ENCODE results near the gene CNGB1. TPM values are rescaled to one million over a fixed set of nuclear protein-coding genes. Genes with fewer than 3 reads are reported as not detected.

Gene CNGB1
- polyA plus RNA-seq, 2 of the 4 experiments (the other 2 are of a cell fraction): 0.23 to 0.39 TPM

DNA sequence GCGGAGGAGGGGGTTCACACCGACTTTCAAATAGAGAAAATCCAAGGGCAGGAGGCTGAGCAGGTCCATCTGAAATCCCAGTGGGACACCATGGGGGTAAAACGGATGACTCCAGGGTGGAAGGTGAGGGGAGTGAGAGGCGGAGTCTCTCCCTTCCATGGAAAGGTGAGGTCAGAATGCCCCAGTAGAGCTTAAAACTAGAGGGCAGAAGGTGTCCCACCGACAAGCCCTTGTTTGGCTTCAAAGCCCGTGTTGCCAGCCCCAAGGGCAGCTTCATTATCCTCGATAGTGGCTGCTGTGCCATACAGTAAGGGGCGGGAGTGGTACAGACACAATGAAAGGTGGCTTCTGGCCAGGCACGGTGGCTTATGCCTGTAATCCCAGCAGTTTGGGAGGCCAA lies 55.7 kb downstream of the CNGB1 start:
- 75% methylated on average over 9 of the region's 9 CpGs for WGBS (ENCODE audit: missing lambda C conversion rate)
- peaks cover 3% of the 10 kb centered on the region; the same call in 1 of the 3 replicates for H3K4me1 ChIP-seq
- FAIRE-seq: no peak
- ATAC-seq: no peak; a peak in 1 of 6 replicates
- DNase-seq (ENCODE audit: low read depth in 1 of 2, low spot score in 1 of 2): no peak
- CTCF ChIA-PET: interaction anchor here (1.2 to 2.4 kb wide), 5 partner anchors 10 to 38 kb away, joined by 3 to 23 read pairs (median 3); no protein-coding TSS in a partner anchor
- H3K9me3 ChIP-seq: no peaks in the 10 kb centered on the region
- no peak overlapping the region for H3K4me2 ChIP-seq
- POLR2A ChIA-PET: no interaction called here
- H3K27ac ChIP-seq: 0 out of 6 replicates have a peak overlapping the region, but pooled peaks of 1 of the 2 experiments have one; percentile 10
- no peak overlapping the region for H3K4me3 ChIP-seq
- TF ChIP-seq ZSCAN20 (CRISPR knock-in tag; IDR thresholded peaks at IDR 0.05) (no peak), EHF (CRISPR knock-in tag; IDR thresholded peaks at IDR 0.05) (no peak), HOXA7 (CRISPR knock-in tag; IDR thresholded peaks at IDR 0.05) (no peak), ZC3H11A (IDR thresholded peaks at IDR 0.05) (no peak), ELK1 (IDR thresholded peaks at IDR 0.05; ENCODE audit: low read depth, low read length) (no peak), CEBPB (IDR thresholded peaks at IDR 0.05) (no peak), HEYL (CRISPR knock-in tag; IDR thresholded peaks at IDR 0.05) (no peak), NFE2L2 (conservative IDR thresholded peaks at IDR 0.05; ENCODE audit: low read length) (no peak), ZFP36 (IDR thresholded peaks at IDR 0.05; ENCODE audit: borderline replicate concordance, partially characterized antibody) (no peak), BHLHE40 (IDR thresholded peaks at IDR 0.05; ENCODE audit: low read depth, low read length) (no peak), HOXB13 (CRISPR knock-in tag; IDR thresholded peaks at IDR 0.05; ENCODE audit: low read depth) (no peak), GATA3 (IDR thresholded peaks at IDR 0.05; ENCODE audit: borderline replicate concordance) (no peak), FOSL2 (IDR thresholded peaks at IDR 0.05) (no peak), FOSL2 (CRISPR knock-in tag; IDR thresholded peaks at IDR 0.05) (no peak), SREBF2 (IDR thresholded peaks at IDR 0.05) (no peak), FOXS1 (CRISPR knock-in tag; IDR thresholded peaks at IDR 0.05) (no peak), MAX (IDR thresholded peaks at IDR 0.05) (no peak), RARB (CRISPR knock-in tag; IDR thresholded peaks at IDR 0.05) (no peak)
- TF ChIP-seq, protein P1, sequence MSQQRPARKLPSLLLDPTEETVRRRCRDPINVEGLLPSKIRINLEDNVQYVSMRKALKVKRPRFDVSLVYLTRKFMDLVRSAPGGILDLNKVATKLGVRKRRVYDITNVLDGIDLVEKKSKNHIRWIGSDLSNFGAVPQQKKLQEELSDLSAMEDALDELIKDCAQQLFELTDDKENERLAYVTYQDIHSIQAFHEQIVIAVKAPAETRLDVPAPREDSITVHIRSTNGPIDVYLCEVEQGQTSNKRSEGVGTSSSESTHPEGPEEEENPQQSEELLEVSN (IDR thresholded peaks at IDR 0.05; ENCODE audit: borderline replicate concordance, low read depth): no peak
- TF ChIP-seq, protein P2, sequence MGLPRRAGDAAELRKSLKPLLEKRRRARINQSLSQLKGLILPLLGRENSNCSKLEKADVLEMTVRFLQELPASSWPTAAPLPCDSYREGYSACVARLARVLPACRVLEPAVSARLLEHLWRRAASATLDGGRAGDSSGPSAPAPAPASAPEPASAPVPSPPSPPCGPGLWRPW (IDR thresholded peaks at IDR 0.05): no peak

DNA sequence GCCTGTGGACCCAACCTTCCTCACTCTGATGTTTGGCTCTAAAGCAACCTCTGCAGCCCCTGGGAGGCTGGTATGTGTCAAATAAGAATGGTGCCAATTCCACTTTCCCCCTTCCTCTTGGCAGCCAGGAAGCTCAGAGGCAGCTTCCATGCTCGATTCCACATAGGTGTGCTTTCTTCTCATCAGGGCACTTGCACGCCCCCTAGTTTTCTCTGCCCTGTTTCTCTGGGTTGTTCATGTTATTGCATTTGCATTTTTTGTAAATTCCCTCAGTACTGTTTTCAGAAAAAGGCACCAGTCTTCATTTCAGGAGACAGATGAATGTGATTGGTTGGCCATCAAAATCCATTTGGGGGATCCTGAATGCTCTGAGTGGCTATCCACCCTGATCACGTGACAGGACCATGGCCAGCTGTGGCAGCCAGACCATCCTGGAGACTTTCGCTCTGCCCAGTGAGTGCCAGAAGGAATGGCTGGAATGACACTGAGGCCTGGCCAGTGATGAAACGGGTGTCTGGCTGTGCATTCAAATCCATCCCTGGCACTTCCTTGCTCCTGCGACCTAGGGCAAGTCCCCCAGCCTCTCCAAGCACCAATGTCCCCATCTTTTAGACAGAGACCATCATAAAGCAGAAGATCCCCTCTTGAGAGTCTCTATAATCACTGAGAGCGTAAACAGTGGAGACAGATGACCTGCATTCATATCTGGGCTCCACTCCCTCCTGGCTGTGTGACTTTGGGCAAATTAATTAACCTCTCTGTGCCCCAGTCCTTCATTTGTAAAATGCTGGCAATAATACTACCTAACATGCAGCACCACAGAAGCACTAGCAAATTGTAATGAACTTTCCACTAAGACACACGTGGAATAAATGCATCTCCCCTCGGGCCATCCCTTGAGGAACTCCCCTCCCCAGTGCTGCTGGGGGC lies 56.4 kb downstream of the CNGB1 start:
- peaks cover 3% of the 10 kb centered on the region; the same call in 1 of the 3 replicates for H3K4me1 ChIP-seq
- no peak overlapping the region for H3K4me2 ChIP-seq
- ChIA-PET POLR2A (no interaction called here), CTCF (interaction anchor here (0.7 to 2.4 kb wide), 7 partner anchors 9 to 39 kb away, joined by 3 to 23 read pairs (median 4); no protein-coding TSS in a partner anchor)
- H3K27ac ChIP-seq: no peak overlapping the region
- H3K9me3 ChIP-seq: no peaks in the 10 kb centered on the region
- H3K4me3 ChIP-seq: no peak overlapping the region
- DNase-seq (ENCODE audit: low read depth in 1 of 2, low spot score in 1 of 2) (no peak), FAIRE-seq (no peak), ATAC-seq (no peak)
- TF ChIP-seq RCOR1 (IDR thresholded peaks at IDR 0.05; ENCODE audit: low read depth, low read length) (no peak), ZFP36 (IDR thresholded peaks at IDR 0.05; ENCODE audit: borderline replicate concordance, partially characterized antibody) (peak; percentile 62), USF2 (IDR thresholded peaks at IDR 0.05) (0 out of 2 replicates have a peak, but pooled peaks have one; percentile 12)
- WGBS (ENCODE audit: missing lambda C conversion rate): 69% methylated on average over 9 of the region's 9 CpGs
